GM12873 (cell line): ENCODE results near the gene RNFT2.

Experiments used
- CTCF ChIP-seq: IDR thresholded peaks from 2 replicates; pipeline ENCODE4 v1.5.1; 2012; ENCODE audit warnings: low read depth, mild to moderate bottlenecking, moderate library complexity, low read length, control low read depth; ENCODE audit not compliant: insufficient read depth; ENCODE audit errors: missing control alignments

RNFT2 gene

GRCh38 chr12:116693286-116694227 is 44.6 kb upstream of the RNFT2 start:
- no peak for TF ChIP-seq CTCF

DNA sequence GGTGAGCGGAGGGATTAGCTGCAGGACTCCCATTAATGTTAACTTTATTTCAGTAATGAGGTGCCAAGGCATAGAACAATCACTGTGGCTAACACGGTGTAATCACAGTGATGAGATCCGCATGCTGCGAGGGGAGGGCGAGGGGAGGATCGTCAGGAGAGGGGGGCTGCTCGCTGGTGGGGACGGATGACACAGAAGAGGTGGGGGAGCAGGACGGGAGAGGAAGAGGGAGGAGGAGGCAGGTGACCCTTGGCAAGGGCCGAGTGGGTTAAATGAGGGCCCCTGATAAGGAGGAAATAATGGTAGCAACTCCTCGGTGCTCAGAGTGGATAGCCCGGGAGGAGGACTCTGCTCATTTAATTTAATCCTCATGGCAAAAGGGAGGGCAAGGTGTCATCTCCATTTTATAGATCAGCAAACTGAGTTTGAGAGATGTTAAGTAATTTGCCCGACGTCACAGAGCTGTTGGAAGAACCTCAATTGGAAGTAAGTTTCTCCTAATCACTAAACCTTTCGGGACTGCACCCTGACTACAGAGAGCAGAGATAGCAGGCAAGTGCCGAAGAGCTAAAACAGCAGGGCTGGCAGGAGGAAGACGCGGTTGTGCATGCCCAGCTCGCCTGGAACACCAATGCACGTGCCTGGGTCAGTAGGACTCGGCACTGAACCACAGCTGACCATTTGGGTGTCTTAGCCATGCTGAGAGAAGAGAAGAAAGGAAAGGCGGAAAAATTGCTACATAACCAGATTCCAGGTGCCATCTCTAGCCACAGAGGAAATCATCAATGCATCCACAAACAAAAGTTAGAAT is 43.3 kb upstream of the RNFT2 start:
- no peak for TF ChIP-seq CTCF

DNA sequence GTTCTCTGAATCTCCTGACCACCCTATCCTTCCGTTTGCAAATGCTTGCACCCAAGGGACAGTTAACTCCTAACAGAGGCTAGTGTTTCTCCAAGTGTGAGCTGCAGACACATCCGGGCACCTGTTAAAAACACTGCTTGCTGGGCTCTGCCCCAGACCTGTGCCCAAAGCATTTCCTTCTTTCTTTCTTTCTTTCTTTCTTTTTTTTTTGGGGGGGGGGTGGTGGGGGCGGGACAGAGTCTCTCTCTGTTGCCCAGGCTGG is 42.7 kb upstream of the RNFT2 start:
- no peak for TF ChIP-seq CTCF

DNA sequence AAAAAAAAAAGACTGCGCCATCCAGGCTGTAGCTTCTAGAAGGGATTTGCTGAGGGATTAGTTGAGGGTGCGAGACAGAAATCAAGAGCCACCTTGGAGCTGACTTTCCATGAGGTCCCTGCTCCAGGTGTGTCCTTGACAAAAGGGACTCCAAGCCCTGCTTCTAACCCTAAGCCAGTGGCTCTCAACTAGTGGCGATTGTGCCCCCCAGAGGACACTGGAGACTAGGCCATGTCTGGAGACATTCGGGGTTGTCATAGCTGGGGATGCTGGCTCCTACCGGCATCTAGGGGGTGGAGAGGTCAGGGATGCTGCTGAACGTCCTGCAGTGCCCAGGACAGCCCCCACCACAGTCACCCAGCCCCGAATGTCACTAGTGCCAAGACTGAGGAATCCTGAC is 40.8 kb upstream of the RNFT2 start:
- peak; percentile 45 for TF ChIP-seq CTCF

GRCh38 chr12:116697716-116698115 is 40.4 kb upstream of the RNFT2 start:
- TF ChIP-seq CTCF: no peak

- no peak for TF ChIP-seq CTCF
These were observed 40.0 kb upstream of the RNFT2 start for GRCh38 chr12:116698116-116698515.

DNA sequence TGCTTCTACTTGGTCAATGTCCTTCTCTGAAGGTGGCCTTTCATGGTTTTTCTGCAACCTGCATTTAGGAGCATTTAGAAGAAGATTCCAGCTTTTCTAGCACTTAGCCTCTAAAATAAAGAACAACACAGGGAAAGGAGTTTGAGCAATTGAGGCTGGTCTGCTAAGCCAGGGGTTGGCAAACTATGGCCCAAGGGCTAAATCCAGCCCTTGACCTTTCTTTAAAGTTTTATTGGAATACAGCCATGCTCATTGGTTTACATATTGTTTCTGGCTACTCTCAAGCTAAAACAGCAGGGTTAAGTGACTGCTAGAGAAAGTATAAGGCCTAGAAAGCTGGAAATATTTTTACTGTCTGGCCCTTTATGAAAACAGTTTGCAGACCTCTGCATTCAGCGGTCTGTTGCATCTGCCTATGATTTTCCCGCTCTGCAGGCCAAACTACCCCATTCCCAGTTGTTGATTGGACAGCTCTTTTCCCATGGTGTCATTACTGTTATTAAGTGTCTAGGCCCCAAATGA is 39.5 kb upstream of the RNFT2 start:
- TF ChIP-seq CTCF: no peak
